Ishikawa (cell line): ENCODE results near the gene REPIN1.

ENCODE experiments used
- CREB1 ChIP-seq: IDR thresholded peaks from 2 replicates; pipeline ENCODE4 v1.6.1; 2012; ENCODE audit warnings: low read depth
- EGR1 ChIP-seq: IDR thresholded peaks from 2 replicates; pipeline ENCODE4 v1.6.1; 2012
- EP300 ChIP-seq: IDR thresholded peaks from 2 replicates; pipeline ENCODE4 v1.6.1; 2012; ENCODE audit warnings: borderline replicate concordance
- FOXM1 ChIP-seq: IDR thresholded peaks from 2 replicates; pipeline ENCODE4 v1.6.1; 2012; ENCODE audit warnings: low read depth, borderline replicate concordance
- MAX ChIP-seq: IDR thresholded peaks from 2 replicates; pipeline ENCODE4 v1.6.1; 2012
- NFIC ChIP-seq: IDR thresholded peaks from 2 replicates; pipeline ENCODE4 v1.6.1; 2012
- RAD21 ChIP-seq: IDR thresholded peaks from 2 replicates; pipeline ENCODE4 v1.6.1; 2012; ENCODE audit warnings: low read depth
- REST ChIP-seq: IDR thresholded peaks from 2 replicates; pipeline ENCODE4 v1.6.1; 2012; ENCODE audit warnings: low read depth, mild to moderate bottlenecking
- TAF1 ChIP-seq: IDR thresholded peaks from 2 replicates; pipeline ENCODE4 v1.6.1; 2012; ENCODE audit warnings: low read depth, mild to moderate bottlenecking
- TCF12 ChIP-seq: IDR thresholded peaks from 2 replicates; pipeline ENCODE4 v1.6.1; 2012; ENCODE audit warnings: low read depth
- TEAD4 ChIP-seq: IDR thresholded peaks from 2 replicates; pipeline ENCODE4 v1.6.1; 2012
- USF1 ChIP-seq: IDR thresholded peaks from 2 replicates; pipeline ENCODE4 v1.6.1; 2012
- YY1 ChIP-seq: IDR thresholded peaks from 2 replicates; pipeline ENCODE4 v1.6.1; 2012; ENCODE audit warnings: low read depth
- ZBTB7A ChIP-seq: IDR thresholded peaks from 2 replicates; pipeline ENCODE4 v1.6.1; 2012; ENCODE audit warnings: low read depth

GRCh38 chr7:150370612-150371071, 2.0 kb downstream of the REPIN1 start:
- TF ChIP-seq YY1 (no peak), ZBTB7A (no peak), NFIC (no peak), MAX (no peak), FOXM1 (no peak), EP300 (no peak), CREB1 (no peak), REST (no peak), TCF12 (no peak), RAD21 (no peak), TEAD4 (no peak), EGR1 (no peak), TAF1 (no peak), USF1 (no peak)
